SK-N-MC (cell line): ENCODE results near the gene TMPRSS6.

Source experiments
- DNase-seq: peaks from one replicate; pipeline ENCODE4 v3.0.0-alpha.2; 2011; ENCODE audit warnings: low read depth, low spot score
- H3K27ac ChIP-seq: fragments of 200-600 bp; sonication (generic); 2 replicates; pipeline ENCODE4 v1.5.1; 2016; ENCODE audit warnings: mixed run types
- H3K36me3 ChIP-seq: fragments of 200-600 bp; sonication (generic); 2 replicates; pipeline ENCODE4 v1.6.1; 2017; ENCODE audit warnings: antibody characterized with exemption, low read length, mixed read lengths; ENCODE audit not compliant: insufficient read depth
- H3K4me3 ChIP-seq: fragments of 200-600 bp; sonication (generic); 2 replicates; pipeline ENCODE4 v1.5.1; 2016
- H3K9ac ChIP-seq: fragments of 200-600 bp; sonication (generic); 2 replicates; pipeline ENCODE4 v1.8.0; 2017; ENCODE audit warnings: mixed run types, mixed read lengths; ENCODE audit not compliant: insufficient read length
- H3K9me3 ChIP-seq: fragments of 200-600 bp; sonication (generic); 2 replicates; pipeline ENCODE4 v1.6.1; 2017; ENCODE audit warnings: low read depth, mild to moderate bottlenecking, antibody characterized with exemption, low read length, moderate library complexity, mixed read lengths
- EZH2 ChIP-seq: fragments of 200-600 bp; sonication (generic); IDR thresholded peaks from one replicate; pipeline ENCODE4 v1.6.1; 2017; ENCODE audit warnings: antibody characterized with exemption
- FOXP2 ChIP-seq: optimal IDR thresholded peaks from 2 replicates; pipeline ENCODE3; 2011; ENCODE audit warnings: mild to moderate bottlenecking, moderate library complexity; ENCODE audit not compliant: insufficient read depth; ENCODE audit errors: extremely low read length, control extremely low read depth
- POLR2AphosphoS5 ChIP-seq: IDR thresholded peaks from 2 replicates; pipeline ENCODE4 v1.6.1; 2012; ENCODE audit warnings: mild to moderate bottlenecking, low read depth, low read length, borderline replicate concordance

TMPRSS6 gene

GRCh38 chr22:37123649-37124048 lies 14.1 kb upstream of the TMPRSS6 start:
- DNase-seq = no peak
- no peak overlapping the region for H3K9ac ChIP-seq
- TF ChIP-seq FOXP2 (no peak), EZH2 (no peak), POLR2AphosphoS5 (no peak)
- H3K27ac ChIP-seq = no peak overlapping the region
- no peak overlapping the region for H3K4me3 ChIP-seq
- H3K36me3 ChIP-seq = no peaks in the 10 kb centered on the region
- no peaks in the 10 kb centered on the region for H3K9me3 ChIP-seq

GRCh38 chr22:37122598-37123180 lies 13.2 kb upstream of the TMPRSS6 start:
- H3K27ac ChIP-seq = no peak overlapping the region
- no peak overlapping the region for H3K9ac ChIP-seq
- DNase-seq = no peak
- no peaks in the 10 kb centered on the region for H3K36me3 ChIP-seq
- TF ChIP-seq POLR2AphosphoS5 = no peak
- no peak for TF ChIP-seq FOXP2
- no peak for TF ChIP-seq EZH2
- no peaks in the 10 kb centered on the region for H3K9me3 ChIP-seq
- H3K4me3 ChIP-seq = no peak overlapping the region

GRCh38 chr22:37121887-37122591 lies 12.5 kb upstream of the TMPRSS6 start:
- Histone ChIP-seq H3K36me3 (no peaks in the 10 kb centered on the region), H3K9me3 (no peaks in the 10 kb centered on the region), H3K9ac (no peak overlapping the region), H3K4me3 (no peak overlapping the region), H3K27ac (no peak overlapping the region)
- TF ChIP-seq EZH2 (no peak), FOXP2 (no peak), POLR2AphosphoS5 (no peak)
- no peak for DNase-seq

GRCh38 chr22:37120569-37121340 lies 11.2 kb upstream of the TMPRSS6 start:
- no peak for DNase-seq
- no peaks in the 10 kb centered on the region for H3K9me3 ChIP-seq
- H3K36me3 ChIP-seq = no peaks in the 10 kb centered on the region
- no peak overlapping the region for H3K4me3 ChIP-seq
- no peak overlapping the region for H3K27ac ChIP-seq
- no peak for TF ChIP-seq FOXP2
- no peak for TF ChIP-seq EZH2
- TF ChIP-seq POLR2AphosphoS5 = no peak
- no peak overlapping the region for H3K9ac ChIP-seq

DNA sequence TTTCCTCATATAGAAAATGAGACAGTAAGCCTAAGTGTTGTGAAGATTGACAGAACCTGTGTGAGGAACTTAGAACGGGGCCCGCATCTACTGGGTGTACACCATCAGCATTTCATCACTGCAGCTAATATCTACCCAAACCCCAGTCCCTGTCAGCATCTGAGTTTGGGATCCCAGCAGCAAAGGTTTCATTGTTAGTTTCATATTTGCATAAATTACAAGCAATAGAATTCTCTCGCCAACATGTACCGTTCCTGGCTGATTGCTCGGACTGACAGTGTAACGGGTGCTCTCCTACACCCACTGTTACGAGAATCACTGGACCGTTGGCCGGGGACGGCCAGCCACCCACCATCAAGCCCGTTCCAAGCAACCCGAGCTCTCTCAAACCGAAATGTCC lies 10.4 kb upstream of the TMPRSS6 start:
- H3K9ac ChIP-seq = no peak overlapping the region
- no peak for DNase-seq

GRCh38 chr22:37118083-37118482 lies 8.6 kb upstream of the TMPRSS6 start:
- no peaks in the 10 kb centered on the region for H3K36me3 ChIP-seq
- DNase-seq = no peak
- H3K9me3 ChIP-seq = no peaks in the 10 kb centered on the region
- H3K27ac ChIP-seq = no peak overlapping the region
- H3K4me3 ChIP-seq = no peak overlapping the region
- TF ChIP-seq EZH2 (no peak), POLR2AphosphoS5 (no peak), FOXP2 (no peak)
- no peak overlapping the region for H3K9ac ChIP-seq

More for the DNA sequence above, 10.4 kb upstream of the TMPRSS6 start:
- H3K36me3 ChIP-seq = no peaks in the 10 kb centered on the region
- no peak overlapping the region for H3K27ac ChIP-seq
- no peaks in the 10 kb centered on the region for H3K9me3 ChIP-seq
- TF ChIP-seq POLR2AphosphoS5 = no peak
- TF ChIP-seq EZH2 = no peak
- TF ChIP-seq FOXP2 = no peak
- no peak overlapping the region for H3K4me3 ChIP-seq

GRCh38 chr22:37117092-37117491 lies 7.6 kb upstream of the TMPRSS6 start:
- Histone ChIP-seq H3K9ac (no peak overlapping the region), H3K36me3 (no peaks in the 10 kb centered on the region), H3K9me3 (no peaks in the 10 kb centered on the region), H3K4me3 (no peak overlapping the region), H3K27ac (no peak overlapping the region)
- TF ChIP-seq FOXP2 = no peak
- no peak for TF ChIP-seq EZH2
- TF ChIP-seq POLR2AphosphoS5 = no peak
- no peak for DNase-seq

DNA sequence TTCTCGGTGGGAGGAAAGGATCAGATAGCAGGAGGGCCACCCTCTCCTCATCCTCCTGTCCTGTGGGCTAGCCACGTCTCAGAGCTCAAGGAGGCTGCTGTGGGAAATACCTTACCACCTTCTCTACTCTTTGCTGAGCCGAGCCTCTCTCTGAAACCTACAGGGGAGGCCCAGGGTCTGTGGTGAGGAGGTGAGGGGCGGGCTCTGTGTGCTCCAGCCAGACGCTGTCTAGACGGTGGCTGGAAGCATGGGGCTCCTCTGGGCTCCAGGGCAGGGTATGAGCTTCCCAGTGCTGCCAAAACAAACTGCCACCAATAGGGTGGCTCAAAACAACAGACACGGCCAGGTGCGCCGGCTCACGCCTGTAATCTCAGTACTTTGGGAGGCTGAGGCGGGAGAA lies 5.5 kb upstream of the TMPRSS6 start:
- H3K36me3 ChIP-seq = no peaks in the 10 kb centered on the region

More for the DNA sequence above, 5.5 kb upstream of the TMPRSS6 start:
- Histone ChIP-seq H3K27ac (no peak overlapping the region), H3K4me3 (no peak overlapping the region), H3K9me3 (no peaks in the 10 kb centered on the region), H3K9ac (no peak overlapping the region)
- TF ChIP-seq FOXP2 (no peak), POLR2AphosphoS5 (no peak), EZH2 (no peak)
- no peak for DNase-seq
